Glomerular endothelial cell (primary cell): ENCODE data around the gene PDE7B. TPM values are rescaled to one million over a fixed set of nuclear protein-coding genes. Genes with fewer than 3 reads are reported as not detected.

Source experiments
- DNase-seq: peaks from one replicate; pipeline ENCODE4 v3.0.0-alpha.2; 2011; ENCODE audit warnings: low read depth, low spot score; ENCODE audit errors: extremely low read depth
- total RNA-seq: library from RNA; depleted of rRNA; stranded (reverse); fragments of >200 nt; gene quantifications from 2 replicates; pipeline ENCODE4 v1.2.3, GENCODE V29; 2015

PDE7B gene
- total RNA-seq, 1 donor from 2014 or later, result 37.7 TPM

DNA sequence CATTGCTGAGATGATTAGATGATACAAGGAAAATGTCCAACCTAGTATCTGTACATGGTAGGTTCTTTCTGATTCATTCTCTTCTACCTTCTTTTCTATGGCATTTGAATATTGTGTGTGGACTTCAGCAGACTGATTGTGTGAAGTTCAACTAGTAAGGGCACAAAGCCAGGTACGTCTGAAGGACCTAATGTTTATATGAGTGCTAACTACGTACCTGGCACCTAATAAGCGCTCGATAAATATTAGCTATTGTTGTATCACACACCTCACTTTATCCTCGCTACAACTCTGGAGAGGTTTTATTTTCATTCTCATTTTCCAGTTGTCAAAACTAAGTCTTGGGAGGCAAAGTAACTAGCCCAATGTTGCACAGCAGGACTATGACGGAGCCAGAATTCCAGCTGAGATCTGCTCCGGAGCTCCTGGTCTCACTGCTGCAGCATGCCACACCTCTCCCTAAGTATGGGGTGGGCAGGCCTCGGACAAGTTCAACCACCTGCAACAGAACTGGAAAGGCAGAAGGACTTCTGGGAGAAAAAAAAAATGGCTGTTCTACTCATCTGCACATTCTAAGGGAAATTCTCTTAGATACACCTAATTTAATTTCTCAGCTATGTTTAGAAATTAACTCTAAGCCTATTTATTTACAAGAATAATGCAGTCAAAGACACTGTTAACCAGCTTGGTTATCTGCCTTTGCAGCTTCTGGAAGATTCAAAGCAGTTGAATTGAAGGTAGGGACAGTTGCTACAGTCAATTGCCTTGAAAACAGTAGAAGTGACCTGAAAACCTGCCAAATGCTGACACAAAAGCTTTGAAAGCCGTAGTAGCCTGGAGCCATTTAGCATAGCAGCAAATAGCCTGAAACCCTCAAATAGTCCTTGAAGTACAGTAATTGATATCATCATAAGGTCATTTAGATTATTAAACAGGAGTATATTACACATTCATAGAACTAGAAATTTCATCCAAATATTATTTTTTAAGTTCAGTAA is 165.0 kb downstream of the PDE7B start:
- DNase-seq, result no peak

DNA sequence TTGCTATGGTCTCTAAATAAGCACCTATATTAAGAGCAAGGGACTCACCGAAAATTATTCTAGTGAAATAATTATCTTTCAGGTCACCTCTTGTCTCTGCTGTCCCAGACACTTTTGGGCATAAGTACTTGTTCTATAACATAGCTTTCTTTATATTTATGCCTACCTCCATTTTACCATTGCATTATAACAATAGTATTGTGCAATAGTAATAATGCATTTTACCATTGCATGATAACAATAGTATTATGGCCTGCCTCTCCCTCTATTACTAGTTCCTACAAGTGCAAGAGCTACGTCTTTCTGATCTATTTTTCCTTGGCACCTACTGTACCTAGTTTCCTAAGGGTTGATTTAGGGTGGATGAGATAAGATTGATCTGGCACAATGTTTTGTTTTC is 169.2 kb downstream of the PDE7B start:
- DNase-seq, result no peak

DNA sequence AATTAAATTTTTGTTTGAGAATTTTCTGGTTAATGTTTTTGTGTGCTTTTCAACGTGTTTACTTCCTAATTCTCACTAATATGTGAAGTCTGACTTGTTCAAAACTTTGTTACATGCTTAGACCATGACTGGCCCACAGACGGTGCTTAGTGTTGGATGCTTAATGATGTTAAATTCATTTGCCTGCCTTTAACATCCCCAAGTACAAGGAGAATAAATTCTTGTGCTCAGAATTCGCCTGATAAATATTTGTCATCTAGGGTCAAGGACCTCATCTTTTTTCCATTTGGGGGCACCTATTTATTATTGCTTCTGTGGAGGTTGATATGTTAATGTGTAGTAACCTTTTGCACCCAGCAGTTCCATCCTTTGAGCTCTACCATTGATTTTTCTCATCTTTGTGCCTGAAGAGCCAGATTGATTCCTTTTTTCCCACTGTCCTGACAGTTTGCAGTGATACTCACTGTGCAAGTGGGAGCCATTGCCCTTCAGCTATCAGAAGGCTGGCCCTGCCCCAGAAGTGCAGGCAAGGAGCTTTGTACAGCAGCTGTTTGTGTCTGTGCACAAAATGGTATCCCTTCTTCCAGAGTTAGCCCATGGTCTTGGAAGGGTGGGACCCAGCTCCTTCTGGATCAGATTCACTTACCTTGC is 170.8 kb downstream of the PDE7B start:
- DNase-seq, result no peak

DNA sequence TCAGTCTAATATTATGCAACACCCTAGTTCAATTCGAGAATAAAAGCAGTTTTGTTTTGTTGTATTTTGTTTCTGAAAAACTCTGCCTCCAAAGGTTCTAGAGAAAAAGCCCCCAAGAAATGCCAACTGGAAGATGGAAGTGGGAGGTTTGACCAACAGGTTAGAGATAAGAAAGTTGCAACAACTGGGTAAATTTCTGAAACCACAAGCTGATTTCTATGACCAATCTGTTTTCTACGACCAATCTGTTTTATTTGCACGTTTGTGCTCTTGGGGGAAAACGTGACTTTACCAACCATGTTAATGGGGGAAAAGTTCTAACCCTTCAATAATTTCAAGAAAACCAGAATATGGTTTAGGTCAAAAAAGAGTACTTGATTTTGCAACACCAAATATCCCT is 173.2 kb downstream of the PDE7B start:
- DNase-seq, result no peak

DNA sequence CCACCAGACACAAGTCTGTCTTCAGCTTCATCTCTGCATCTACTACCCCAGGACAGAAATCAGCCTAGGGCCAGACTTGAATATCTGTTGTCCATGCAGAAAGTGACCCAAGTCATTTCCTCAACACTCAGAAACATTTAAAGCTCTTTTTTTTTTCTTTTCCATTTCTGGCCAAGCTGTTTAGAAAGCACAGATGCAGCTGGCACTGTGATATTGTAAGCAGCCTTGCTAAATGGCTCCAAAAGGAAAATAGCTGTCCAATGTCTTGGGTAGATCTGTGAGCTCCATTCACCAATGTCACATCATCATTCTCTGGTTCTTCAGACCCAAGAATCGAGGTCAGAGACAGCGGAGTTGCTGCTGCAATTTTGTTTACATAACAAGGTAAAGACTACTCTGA is 174.2 kb downstream of the PDE7B start:
- DNase-seq, result no peak

DNA sequence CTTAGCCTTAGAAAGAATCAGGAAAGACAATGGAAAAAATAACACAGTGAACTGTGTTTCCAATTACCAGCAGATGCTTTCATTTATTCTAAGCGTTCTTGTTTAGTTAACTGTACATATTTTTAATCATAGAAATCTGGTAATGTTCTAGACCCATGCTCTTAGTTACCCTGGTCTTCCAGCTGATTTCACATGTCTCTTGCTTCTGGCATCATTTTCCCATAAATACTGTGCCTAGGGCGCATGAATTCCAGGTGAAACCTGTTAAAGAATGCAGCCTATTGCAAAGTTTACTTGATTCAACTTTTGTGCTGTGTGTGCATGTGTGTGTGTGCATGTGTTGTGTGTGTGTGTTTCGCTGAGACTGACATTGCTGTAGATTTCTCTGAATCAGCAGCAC is 178.6 kb downstream of the PDE7B start:
- DNase-seq, result no peak

DNA sequence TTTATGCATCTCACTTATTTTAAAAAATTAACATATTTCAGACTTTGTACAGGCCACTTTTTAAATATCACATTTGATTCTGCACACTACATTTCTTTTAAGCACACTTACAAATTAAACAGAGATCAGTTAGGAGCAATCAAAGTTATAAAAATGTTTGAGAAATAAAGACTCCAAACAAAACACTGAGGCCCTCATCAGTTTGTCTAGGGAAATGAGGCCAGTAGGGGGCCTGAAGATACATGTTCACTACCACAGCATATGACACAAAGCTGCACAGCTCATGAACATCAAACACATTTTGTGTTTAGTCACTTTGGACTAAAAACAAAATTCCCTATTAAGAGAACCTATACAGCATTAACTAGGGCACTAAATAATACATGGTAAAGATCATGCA is 180.5 kb downstream of the PDE7B start:
- no peak for DNase-seq

DNA sequence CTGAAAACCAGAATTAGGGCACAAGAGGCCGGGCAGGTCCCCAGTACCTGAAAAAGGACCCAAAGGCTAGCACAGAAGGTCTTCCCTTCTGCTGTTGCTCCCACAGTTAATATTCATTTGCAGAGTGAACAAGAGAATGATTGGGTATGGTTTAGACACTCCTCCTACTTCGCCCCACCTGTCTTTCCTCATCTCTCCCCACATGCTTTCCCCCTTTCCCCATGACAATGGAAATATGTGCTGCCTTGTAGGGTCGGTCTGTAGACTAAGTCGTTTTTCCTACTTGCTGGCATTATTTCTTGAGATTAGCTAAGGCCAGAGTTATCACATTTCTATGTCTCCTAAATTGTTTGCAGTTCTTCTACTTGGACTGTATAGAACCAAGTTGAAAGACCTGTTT is 181.9 kb downstream of the PDE7B start:
- DNase-seq, result no peak

DNA sequence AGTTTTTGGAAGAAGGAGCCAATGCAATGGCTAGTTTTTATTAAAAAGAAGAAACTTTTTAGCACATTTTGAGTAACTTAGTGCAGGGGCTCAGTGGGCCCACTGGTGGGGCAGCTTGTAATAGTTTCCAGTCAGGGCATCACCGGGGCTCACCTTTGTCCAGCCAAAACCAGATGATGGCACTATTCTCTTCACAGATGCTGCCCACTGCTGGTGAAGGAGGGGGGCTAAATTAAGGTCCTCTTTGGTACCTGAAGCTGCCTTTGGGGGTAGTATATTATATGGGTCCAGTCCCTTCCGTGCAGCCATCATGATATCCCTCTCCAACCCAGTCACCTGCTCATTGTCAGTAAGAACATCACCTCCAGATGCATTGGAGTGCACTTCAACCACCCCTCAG is 182.9 kb downstream of the PDE7B start:
- DNase-seq, result no peak

DNA sequence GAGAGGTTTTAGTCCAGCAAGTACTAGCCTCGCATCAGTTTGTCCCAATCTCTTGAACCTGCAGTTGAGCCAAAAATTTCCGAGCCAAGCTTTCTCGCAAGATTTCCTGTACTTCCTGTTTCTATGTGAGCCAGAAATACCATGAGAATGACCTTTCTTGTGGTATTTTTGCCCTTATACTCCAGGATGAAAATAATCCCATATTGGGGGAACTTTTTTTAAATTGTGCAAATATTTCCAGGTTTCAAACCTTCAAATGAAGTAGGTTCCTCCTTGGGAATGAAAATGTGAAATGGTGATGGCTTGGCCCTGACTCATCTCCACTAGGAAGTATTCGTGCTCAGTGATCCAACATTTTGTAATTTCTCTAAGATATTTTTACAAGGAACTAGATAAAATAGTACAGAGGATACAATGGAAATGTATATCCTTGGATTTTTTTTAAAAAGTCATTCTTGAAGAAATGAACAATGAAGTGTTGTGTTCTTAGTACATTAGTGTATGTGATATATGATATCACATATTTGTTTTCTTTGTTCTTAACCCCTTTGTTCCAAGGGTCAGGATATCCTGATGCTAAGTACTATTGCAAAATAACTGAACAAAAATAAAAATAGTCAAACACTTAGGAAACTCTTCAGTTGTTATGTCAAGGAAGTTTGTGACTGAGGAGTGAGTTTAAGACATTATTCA is 184.0 kb downstream of the PDE7B start:
- peak; percentile 85 for DNase-seq

DNA sequence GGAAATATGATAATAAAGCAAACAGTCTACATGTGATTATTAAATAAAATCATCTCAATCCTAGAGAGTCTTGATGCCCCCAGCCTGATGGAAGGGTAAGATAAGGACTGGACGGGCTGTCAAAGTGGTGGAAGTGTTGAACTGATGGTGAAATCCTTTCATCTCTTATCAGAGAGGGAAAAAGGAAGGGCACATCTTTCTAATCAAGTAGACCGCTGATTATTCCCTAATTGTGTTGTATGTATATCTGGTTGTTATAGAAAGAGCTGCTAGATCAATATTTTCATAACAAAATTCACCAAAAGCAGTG is 184.5 kb downstream of the PDE7B start:
- DNase-seq, result no peak

DNA sequence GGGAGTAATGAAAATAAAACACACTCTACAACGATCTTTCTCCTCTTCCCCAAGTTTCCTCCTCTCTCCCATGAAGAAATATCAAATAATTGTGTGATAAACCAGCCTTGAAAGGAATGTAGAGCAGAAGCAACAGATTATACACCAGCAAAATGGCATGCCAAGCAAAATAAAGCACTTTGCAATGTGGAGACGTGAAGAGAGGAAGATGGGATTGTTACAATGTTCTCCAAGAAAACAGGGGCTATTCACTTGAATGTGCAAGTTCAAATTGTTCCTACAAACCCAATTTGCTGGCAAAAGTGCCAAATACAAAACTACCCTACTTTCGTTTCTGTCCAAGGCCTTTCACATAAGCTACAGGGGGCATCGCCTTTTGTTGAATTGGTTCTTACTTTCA is 185.1 kb downstream of the PDE7B start:
- DNase-seq, result no peak

DNA sequence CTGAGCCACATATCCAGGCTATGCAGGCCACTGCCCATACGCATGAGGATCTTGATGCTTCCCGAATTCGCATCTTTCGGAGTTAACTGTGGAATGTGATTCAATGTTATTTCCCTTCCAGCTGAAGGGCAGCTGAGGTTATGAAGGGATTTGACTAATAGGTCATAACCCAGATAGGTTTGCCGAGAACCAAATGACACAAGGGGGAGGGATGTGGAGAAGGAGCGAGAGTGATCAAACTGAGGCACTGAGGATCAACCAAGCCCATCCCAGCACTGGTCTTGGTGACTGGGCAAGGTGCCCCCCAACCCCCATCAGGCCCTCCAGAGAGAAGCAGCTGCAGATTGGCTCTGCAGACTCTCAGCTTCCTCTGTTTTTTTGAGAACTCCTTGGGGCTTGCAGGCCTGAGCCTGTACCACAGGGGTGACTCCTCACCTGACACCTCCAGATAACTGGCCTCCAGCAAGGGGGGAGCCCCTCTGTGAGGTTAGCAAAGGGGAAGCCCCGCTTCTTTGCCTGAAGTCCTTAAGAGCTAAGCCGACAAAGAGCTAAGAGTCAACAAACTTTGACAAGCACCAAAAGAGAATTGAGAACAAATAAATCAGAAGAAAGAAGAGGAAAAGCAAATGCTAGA is 185.9 kb downstream of the PDE7B start:
- DNase-seq, result no peak

DNA sequence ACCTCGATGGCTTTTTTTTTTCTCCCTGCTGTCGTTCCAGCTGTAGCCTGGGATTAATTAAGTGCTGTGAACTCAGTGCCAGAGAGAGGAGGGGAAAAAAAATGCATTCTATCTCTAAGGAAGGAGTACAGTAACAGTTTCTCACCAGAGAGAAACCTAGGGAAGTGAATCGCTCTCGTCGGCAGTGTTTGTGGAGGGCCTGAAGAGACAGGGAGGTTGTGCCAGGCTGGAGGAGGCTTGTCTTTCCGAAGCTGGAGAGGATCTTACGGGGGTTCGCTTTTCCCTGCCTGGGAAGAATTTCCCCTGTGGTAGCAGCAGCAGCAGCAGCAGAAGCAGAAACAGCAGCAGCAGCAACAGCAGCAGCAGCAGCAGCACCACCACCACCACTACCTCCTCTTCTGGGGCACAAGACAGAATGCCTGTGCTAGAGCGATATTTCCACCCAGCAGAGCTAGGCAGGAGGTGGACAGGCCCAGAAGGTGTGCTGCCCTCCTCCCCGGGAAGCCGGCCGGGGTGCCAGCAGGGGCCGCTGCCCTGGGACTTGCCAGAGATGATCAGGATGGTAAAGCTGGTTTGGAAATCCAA is 186.5 kb downstream of the PDE7B start:
- DNase-seq, result no peak

DNA sequence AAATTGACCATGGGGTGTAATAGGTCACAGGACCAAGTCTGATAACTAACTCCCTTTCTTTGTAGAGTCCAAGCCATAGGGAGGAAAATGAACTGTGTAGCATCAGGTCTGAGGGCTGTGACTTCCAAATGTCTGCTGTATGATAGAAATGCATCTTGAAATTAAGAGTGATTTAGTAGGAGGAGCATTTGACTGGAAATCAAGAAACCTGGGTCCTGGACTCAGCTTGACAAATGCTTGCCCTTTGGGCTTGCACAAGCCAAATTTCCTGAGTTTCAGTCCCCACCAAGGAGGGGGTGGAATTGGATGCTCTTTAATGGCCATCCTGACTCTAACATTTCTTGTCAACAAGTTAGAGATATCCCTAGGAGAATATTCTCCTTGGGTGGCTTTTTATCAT is 187.0 kb downstream of the PDE7B start:
- DNase-seq, result no peak

DNA sequence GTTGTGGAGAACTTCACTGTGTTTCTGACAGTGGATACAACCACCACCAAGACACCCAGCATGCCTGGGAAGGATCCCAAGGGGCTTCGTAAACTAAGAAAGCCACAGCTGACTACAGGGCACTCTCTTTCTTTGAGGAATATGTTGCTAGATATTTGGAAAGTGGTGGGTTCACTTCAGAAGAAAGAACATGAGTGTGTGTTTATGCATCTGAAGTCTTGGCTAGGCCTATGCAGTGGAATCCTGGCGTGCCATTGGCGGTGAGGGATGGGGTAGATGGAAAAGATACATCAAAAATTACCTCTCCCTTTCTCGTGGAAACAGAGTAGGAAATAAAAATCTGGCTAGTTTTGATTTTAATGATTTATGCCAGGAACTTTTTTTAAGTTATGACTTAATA is 187.7 kb downstream of the PDE7B start:
- no peak for DNase-seq

DNA sequence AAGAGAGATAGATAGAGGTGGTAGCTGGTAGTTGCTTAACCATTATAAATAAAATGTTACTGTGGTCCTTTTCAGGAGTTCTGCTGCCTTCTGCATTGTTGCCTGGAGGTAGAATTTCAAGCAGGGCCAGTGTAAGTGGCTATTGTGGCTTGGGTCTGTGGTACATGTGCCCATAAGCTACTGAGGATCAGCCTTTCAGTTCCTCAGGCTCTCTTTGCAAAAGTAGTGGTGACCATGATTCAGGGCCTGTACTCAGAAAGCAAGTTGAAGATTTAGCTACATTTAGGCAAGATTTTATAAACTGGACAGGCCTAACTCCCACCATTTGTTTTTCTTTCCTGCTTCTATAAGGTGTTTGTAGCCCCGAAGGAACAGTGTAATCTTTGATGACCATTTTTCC is 199.0 kb downstream of the PDE7B start:
- no peak for DNase-seq

DNA sequence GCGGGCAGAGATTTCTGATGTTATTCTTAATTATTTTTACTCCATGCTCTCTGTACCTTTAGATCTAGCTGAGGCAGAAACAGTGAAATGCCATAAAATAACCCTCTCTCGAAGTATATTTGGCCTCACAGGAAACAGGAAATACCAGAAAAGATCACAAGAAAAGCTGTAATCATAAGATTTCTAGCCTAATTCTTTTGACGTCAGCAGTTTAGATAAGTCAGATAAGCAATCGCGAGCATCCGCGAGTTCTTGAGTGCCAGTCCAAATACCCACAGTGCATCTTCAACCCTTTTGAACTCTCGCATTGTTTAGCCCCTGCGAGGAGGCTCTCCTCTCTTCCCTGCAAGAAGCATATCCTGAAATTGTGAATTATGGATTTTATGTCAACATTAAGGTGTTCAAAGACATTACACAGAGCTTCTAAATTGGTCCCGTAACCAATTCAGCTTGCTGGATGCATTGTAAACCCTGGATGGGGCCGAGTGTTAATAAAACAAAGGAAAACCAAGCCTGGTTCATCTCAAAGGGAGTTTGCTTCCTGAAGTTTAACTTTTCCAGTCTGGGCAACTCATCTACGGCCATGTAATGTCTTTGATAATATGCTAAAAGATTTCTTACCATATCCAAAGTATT is 199.8 kb downstream of the PDE7B start:
- peak; percentile 97 for DNase-seq

DNA sequence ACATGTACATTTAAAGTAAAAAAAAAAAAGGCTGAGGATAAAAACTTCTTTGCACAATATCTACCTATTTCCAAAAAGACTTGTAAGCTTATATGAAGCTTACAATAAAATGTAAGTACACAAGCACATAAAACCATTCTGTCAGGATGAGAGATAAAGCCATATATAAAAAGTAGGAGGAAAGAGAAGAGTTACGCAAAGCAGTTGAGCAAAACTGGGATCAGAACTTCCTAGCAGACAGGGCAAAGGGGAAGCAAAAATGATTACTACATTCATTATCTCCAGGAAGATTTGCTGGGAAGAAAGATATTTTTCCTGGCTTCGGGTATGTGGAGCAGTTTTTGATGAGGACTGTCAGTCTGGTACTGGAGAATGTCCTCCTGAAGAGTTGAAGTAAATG is 200.5 kb downstream of the PDE7B start:
- DNase-seq, result no peak

DNA sequence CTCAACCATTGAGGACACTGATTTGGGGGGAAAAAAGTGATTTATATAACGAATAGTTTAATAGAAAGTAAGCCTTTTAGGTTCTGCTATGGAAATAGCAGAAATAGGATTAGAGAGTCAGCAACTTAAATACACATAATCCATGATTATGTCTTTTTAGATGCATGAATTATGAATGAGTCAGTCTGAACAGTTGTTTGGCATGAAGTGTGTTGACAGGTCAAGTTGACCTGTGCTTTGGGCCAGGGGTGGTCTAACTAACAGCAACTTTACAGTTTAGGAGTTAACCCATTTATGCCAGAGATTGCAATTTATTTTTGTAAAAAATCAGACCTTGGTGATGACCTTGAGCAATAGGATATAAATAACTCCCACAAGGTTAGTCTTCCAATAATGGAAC is 207.4 kb downstream of the PDE7B start:
- DNase-seq, result no peak
